Measurements from ENCODE around the gene ZCCHC7.

GRCh38 chr9:37386988-37387387 lies 266.6 kb downstream of the ZCCHC7 start:
- TF ChIP-seq, protein P1, sequence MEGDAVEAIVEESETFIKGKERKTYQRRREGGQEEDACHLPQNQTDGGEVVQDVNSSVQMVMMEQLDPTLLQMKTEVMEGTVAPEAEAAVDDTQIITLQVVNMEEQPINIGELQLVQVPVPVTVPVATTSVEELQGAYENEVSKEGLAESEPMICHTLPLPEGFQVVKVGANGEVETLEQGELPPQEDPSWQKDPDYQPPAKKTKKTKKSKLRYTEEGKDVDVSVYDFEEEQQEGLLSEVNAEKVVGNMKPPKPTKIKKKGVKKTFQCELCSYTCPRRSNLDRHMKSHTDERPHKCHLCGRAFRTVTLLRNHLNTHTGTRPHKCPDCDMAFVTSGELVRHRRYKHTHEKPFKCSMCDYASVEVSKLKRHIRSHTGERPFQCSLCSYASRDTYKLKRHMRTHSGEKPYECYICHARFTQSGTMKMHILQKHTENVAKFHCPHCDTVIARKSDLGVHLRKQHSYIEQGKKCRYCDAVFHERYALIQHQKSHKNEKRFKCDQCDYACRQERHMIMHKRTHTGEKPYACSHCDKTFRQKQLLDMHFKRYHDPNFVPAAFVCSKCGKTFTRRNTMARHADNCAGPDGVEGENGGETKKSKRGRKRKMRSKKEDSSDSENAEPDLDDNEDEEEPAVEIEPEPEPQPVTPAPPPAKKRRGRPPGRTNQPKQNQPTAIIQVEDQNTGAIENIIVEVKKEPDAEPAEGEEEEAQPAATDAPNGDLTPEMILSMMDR (IDR thresholded peaks at IDR 0.05; ENCODE audit: insufficient read depth, low read depth, low read length) = no peak
- no peak for TF ChIP-seq EZH2 (IDR thresholded peaks at IDR 0.05; ENCODE audit: insufficient read depth, low read length)

All from astrocyte (in vitro differentiated cells and primary cell).